ENCODE measurements around the gene CHST7.

GRCh38 chrX:46582966-46583365, 9.4 kb downstream of the CHST7 start:
- no peak for TF ChIP-seq CTCF (IDR thresholded peaks at IDR 0.05)
- TF ChIP-seq POLR2A (IDR thresholded peaks at IDR 0.05) = no peak
